ENCODE data around the gene ASPRV1.
A peak's percentile ranks its signal among the peaks of the same experiment; 100 is the strongest.

The ASPRV1 gene

GRCh38 chr2:69932596-69932922 is 28.9 kb downstream of the ASPRV1 start:
- DNase-seq: no peak
- no peak for TF ChIP-seq CTCF (IDR thresholded peaks at IDR 0.05; ENCODE audit: low read depth, low read length, missing control alignments)

GRCh38 chr2:69931832-69932595 is 29.4 kb downstream of the ASPRV1 start:
- Histone ChIP-seq H3K4me3 (ENCODE audit: low read depth, low read length) (no peak overlapping the region), H3K36me3 (replicated peaks) (peaks cover 22% of the 10 kb centered on the region), H3K27me3 (replicated peaks) (no peaks in the 10 kb centered on the region), H3K27ac (no peak overlapping the region)
- no peak for TF ChIP-seq CTCF (IDR thresholded peaks at IDR 0.05; ENCODE audit: low read depth, low read length, missing control alignments)
- in situ Hi-C loops (cut with HindIII; ENCODE audit: low pct_ligation_motif_present, low sequenced_read_pairs): loop anchor here (25.0 kb wide), 1 partner anchor 155 kb away; the partner anchor contains the start of gene PCBP1
- no peak for DNase-seq

More at GRCh38 chr2:69932596-69932922, 28.9 kb downstream of the ASPRV1 start:
- peak overlapping the region; percentile 27 for H3K27ac ChIP-seq
- peaks cover 23% of the 10 kb centered on the region for H3K36me3 ChIP-seq (replicated peaks)
- H3K27me3 ChIP-seq (replicated peaks): no peaks in the 10 kb centered on the region
- no peak overlapping the region for H3K4me3 ChIP-seq (ENCODE audit: low read depth, low read length)
- in situ Hi-C loops (cut with HindIII; ENCODE audit: low pct_ligation_motif_present, low sequenced_read_pairs): loop anchor here (25.0 kb wide), 1 partner anchor 155 kb away; the partner anchor contains the start of gene PCBP1

- Histone ChIP-seq H3K36me3 (replicated peaks) (peaks cover 19% of the 10 kb centered on the region), H3K27ac (no peak overlapping the region), H3K27me3 (replicated peaks) (no peaks in the 10 kb centered on the region), H3K4me3 (ENCODE audit: low read depth, low read length) (no peak overlapping the region)
- DNase-seq: no peak
- TF ChIP-seq CTCF (IDR thresholded peaks at IDR 0.05; ENCODE audit: low read depth, low read length, missing control alignments): no peak
- in situ Hi-C loops (cut with HindIII; ENCODE audit: low pct_ligation_motif_present, low sequenced_read_pairs): loop anchor here (25.0 kb wide), 1 partner anchor 160 kb away; the partner anchor contains the start of gene PCBP1
Observed at GRCh38 chr2:69926849-69927515, 34.4 kb downstream of the ASPRV1 start.

GRCh38 chr2:69923116-69923515 is 38.3 kb downstream of the ASPRV1 start:
- in situ Hi-C loops (cut with HindIII; ENCODE audit: low pct_ligation_motif_present, low sequenced_read_pairs): loop anchor here (25.0 kb wide), 1 partner anchor 214 kb away; no protein-coding TSS in a partner anchor
- Histone ChIP-seq H3K36me3 (replicated peaks) (peaks cover 18% of the 10 kb centered on the region), H3K27me3 (replicated peaks) (no peaks in the 10 kb centered on the region), H3K4me3 (ENCODE audit: low read depth, low read length) (no peak overlapping the region), H3K27ac (no peak overlapping the region)
- no peak for TF ChIP-seq CTCF (IDR thresholded peaks at IDR 0.05; ENCODE audit: low read depth, low read length, missing control alignments)
- no peak for DNase-seq

GRCh38 chr2:69918401-69918800 is 43.0 kb downstream of the ASPRV1 start:
- no peak for TF ChIP-seq CTCF (IDR thresholded peaks at IDR 0.05; ENCODE audit: low read depth, low read length, missing control alignments)
- Histone ChIP-seq H3K27ac (peak overlapping the region; percentile 47), H3K4me3 (ENCODE audit: low read depth, low read length) (no peak overlapping the region), H3K27me3 (replicated peaks) (no peaks in the 10 kb centered on the region), H3K36me3 (replicated peaks) (peaks cover 6% of the 10 kb centered on the region)
- in situ Hi-C loops (cut with HindIII; ENCODE audit: low pct_ligation_motif_present, low sequenced_read_pairs): loop anchor here (25.0 kb wide), 1 partner anchor 219 kb away; no protein-coding TSS in a partner anchor
- DNase-seq: no peak
